GM03348 (cell line): ENCODE data around the gene KCNH5.

ENCODE experiments used
- DNase-seq: peaks from one replicate; pipeline ENCODE4 v3.0.0; 2012; ENCODE audit warnings: low spot score

KCNH5 gene

DNA sequence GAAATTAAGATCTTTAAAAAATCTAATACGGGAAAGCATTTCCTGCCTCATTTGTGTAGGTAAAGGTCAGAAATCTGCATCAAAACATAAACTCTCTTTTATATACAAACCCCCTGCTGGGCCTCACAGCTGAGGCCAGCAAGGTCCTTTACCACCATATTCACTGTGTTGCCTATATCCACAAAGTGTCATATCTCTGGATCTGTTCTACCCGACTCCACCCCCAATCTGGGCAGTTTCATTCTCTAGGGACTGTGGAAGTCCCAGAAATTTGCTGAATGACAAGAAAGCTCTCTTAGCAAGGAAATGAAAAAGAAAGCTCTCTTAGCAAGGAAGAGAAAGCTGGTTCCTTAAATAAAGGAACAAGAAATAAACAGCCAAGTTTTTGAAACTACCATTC lies 301.7 kb downstream of the KCNH5 start:
- no peak for DNase-seq

DNA sequence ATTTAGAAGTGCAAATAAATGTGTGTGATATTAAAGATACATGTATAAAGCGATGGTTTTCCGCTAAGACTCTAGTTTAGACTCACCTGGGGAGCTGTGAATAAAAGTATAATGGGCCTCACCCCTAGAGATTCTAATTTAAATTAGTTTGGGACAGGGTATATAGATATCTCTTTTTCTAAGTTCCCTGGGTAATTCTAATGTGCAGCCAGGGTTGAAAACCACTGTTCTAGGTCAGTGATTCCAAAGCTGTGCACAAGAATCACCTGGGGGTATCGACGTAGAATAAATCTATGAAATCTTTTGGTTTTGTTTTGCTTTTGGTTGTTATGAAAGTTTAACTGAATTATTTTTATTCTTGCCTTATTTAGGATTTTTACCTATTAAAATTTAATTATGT lies 302.1 kb downstream of the KCNH5 start:
- DNase-seq = no peak

DNA sequence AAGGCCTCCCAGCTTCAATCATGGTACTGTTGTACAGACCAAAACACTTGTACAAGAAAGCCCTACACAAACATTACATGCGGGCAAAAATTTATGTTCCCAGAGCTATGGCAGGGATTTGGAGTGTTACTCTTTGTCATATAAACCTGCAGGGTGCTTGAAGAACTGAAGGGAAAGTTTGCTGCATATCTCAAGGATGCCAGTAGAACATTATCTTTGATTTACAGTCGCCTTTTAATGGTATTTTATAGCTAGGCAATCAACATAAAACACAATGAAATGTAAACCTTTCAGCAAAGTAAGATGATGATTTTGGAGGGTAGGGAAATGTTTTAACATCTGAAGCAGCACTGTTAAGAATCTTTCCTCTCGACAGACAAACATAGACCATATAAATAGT lies 305.6 kb downstream of the KCNH5 start:
- no peak for DNase-seq

DNA sequence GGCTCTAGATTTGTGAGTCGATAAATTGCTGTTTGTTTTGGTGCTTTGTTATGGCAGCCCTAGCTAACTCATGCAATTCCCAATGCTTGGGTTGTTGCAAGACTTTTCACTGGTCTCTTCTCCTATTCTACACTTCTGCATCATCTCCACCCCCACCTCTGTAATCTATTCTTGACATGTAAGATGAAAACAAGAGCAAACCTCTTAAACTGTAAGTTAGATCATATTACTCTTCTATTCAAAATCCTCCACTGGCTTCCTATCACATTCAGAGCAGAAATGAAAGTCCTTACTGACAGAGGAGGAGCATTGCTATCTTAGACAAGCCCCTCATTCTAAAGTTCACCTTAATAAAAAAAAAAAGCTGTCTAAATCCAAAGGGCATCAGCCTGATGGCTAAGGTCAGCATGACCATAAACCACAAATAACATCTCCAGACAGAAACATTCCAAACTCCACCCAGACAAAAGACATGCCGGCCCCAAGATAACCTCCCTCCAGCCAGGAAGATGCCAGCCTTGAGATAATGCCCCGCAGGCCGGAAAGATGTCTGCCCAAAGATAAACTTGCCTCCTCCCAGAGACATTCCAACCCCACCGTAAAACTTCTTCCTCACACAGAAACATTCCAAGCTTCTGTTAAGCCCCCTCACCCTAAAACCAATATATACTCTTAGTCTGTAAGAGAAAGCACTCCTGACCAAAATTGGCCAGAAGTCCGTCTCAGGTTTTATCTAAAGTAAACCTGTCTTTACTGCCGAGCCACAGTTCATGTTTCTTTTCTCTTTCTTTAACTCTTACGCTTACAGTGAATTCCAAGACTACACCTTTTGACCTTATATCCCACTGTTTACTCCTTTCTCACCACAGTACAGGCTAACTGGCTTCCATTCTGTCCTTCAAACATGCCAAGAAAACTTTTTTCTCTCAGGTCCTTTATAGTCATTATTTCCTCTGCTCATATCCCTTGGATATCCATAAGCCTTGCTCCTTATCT lies 308.9 kb downstream of the KCNH5 start:
- no peak for DNase-seq

DNA sequence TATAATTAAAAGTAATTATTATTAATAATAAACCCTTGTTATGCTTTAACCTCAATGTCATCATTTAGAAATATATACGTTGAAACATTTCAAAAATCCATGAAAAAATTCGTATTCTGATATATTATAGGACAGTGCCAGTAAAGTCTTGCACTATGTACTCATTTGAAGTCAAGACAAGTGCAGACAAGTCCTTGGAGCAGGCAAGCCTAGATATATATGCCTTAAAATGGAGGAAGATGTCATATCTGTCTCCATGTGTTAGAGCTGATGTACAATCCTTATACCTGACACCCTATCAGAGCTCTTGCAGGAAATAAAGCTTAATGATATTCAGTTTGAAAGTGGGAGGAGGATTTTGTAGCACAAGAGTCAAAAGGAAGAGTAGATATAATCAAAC lies 310.4 kb downstream of the KCNH5 start:
- DNase-seq = no peak

DNA sequence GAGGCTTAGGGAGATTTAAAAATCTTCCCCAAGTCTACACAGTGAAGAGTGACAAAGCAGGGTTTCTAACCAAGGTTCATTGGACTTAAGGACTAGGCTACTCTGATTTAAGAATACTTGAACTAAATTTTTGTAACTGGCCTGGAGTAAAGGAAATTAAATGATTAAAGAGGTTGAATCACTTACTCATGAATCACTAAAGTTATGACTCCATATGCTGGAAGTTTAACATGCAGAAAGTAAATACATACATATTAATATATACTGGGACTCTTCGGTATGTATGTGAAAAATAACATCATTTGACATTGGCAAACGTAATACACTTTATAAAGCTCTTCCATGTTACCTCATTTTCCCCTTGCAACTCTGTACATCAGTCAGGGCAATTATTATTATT lies 322.9 kb downstream of the KCNH5 start:
- no peak for DNase-seq

DNA sequence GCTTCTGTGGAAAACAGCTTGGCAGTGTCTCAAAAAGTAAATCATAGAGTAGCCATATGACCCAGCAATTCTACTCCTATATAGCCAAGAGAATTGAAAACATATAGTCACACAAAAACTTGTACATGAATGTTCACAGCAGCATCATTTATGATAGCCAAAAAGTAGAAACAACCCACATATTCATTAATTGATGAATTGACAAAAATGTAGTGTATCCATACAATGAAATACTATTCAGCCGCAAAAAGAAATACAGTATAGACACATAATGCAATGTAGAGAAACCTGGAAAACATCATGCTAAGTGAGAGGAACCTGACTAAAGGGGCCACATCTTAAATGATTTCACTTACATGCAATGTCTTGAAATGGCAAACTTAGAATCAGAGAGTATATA lies 326.6 kb downstream of the KCNH5 start:
- DNase-seq = no peak

DNA sequence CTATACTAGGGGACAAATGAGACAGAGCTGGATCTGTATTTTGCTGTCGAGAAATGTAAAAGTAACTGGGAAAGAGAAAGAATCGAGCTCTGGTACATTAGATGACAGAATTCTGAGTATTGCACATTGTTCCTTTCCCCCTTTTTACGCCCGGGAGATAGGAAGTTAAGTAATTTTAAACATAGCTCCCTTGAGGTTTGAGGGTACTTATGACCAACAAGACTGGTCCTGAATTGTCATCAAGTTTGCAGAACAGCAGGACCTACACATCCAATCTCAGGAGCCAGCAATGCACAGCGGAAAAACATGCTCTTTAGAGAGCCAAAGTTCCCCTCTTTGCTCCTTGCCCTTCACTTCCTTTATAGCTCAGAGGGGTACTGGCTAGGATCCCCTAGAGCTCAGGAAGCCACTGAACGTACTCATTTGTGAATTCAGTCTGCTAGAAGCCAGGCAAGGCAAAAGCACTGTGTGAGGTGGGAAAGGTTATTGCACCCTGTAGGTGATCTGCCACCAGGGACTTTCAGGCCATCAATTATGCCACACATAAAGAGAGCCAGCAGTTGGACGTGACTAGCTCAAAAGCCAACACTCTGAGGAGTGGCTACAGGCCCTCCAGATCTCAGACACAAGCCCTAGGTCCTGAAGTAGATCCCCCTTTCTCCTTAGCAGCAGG lies 333.8 kb downstream of the KCNH5 start:
- DNase-seq = no peak

DNA sequence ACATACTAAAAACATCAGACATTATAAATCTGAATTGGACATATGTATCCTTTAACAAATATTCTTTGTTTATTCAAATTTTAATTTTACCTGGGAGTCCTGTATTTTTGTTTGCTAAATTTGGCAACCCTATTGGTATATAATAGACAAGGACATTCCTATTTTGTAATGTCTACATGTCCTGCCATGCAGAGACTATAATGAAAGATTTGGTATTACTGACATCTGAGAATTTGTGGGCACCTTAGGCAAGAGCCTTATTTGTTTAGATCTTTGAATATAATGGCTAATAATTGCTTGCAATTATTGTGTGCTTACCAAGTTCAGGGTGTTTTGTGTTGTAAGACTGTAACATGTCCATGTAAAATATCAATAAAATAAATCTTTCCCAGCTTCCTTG lies 334.4 kb downstream of the KCNH5 start:
- no peak for DNase-seq

DNA sequence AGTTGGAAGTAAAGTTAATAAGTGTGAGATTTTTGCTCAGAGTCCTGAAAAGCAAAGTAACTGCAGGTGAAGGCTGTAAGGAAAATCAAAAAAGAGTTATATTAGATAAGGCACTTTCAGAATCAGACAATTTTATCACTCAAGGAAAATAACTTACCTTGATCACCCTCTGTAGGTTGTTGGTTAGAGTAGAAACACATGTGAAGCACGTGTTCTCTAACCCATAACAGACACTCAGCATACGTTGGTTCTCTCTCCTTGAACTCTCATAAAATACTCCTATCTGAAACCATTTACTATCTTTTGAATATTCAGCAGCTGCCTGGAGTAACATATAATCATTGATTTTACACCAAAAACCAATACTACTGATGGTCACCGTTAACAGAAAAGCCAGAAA lies 335.5 kb downstream of the KCNH5 start:
- DNase-seq = no peak

DNA sequence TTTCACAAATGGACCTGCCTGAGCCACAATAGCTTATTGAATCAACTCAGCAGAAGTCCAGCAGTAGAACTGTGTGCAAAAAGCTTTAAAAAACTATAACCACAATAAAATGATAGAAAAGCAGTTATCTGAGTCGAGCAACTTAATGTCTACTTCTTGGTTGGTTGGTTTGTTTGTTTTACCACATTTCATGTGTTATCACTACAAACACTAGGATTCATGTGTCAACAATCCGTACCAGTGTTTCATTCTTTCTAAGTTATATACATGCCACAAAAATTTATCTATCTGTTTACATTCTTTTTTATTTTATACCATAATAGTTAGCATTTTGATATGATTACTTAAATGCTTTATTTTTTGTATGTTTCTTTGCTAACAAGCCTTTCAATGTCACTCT lies 339.0 kb downstream of the KCNH5 start:
- no peak for DNase-seq

DNA sequence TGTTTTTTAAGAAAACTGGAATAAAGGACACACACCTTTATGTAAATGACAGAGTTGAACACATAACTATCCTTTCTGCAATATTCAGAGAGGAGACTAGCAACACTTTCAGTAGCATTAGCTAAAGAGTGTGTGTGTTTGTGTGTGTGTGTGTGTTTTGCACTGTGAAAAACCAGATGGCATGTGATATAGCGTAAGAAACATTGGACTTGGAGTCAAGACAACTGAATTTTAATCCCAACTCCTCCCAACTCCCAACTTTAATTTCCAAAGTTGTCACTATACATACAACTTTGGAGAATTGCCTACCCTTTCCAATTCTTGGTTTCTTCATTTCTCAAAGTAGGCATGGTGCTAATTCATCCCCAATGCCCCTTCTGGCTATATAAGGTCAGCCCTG lies 347.8 kb downstream of the KCNH5 start:
- no peak for DNase-seq

DNA sequence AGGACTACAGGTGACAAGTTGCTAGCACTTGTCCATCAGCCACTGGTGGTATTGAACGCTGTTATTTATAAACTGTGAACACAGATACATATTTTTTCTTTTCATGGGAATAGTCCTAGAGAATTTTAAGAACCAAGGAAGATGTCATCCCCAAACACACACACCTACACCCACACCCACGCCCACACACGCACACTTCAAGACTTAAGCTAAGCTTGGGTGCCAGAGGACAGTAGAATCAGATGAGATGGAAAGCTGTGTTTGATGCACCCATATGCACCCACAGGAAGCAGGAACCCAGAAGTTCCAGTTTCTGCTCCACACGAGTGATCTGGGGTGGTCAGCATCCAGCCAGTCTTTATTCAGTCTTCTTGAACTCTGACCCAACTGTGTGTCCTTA lies 348.3 kb downstream of the KCNH5 start:
- no peak for DNase-seq

DNA sequence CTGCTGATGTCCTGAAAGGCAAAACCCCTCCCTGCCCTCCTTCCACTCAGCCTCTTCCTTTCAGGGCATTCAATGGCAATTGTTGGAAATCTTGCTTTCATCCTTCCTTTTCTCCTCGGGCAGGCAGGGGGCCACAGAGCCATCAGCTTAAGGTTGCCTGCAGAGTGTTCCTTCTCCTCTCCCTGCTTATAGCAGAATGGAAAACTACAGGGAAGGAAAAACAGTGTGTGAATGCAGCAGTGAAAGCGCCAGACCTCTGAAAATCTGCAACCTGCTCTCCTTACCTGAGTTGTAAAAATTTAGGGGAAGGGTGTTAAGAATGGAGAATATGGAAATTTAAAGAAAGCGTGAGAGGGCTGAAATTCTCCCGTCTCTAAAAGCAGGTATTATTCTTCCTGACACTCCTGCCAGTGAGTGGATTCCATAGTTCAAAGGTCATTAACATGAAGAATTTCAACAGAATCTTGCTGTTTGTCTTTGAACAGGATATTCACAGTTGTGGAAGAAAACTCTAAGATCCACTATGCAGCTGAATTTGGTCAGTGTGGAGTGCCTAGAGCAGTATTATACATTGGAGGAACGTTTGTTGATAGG lies 348.8 kb downstream of the KCNH5 start:
- DNase-seq = no peak

DNA sequence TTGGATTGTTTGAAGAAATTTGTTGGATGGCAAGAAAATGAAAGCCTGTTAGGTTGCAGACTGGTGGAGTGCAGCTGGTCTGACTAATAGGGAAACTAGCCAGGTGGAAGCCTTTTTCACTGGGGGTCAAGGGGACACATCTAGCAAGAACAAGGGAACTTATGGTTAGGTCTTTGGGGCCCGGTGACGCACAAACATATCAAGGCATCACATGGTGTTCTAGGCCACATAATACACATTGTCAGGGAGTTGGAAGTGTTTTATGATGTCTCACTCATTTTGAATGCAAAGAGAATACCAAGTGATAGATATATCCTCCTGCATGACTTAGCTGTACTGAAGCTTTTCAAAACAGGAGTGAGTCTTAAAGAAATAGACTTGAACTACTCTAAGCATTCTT lies 351.2 kb downstream of the KCNH5 start:
- no peak for DNase-seq

DNA sequence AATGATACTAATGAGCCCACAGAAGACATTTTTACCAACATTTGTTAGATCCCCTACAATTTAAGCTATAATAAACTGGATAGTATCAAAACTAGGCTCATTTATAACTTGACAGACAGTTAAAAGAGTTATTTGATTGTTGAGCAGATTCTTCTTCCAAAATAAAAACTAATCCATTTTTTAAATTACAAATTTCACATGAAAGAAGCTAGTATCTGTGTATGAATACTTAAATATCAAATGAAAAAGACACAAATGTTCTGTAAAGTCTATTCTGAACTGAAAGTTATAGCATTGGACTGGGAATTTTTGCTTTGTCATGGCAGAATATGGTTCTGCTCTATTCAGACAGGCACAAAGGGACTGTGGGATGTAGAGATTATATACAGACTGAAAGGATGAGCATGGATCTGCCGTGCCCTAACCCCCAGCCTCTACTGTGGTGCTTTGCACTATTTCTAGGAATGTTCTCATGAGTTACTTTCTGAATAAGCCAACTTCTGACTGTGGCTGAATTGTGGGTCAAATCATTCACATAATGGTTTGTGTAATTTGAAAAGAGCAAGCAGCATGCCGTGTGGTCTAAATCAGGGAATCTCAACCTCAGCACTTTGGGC lies 352.7 kb downstream of the KCNH5 start:
- no peak for DNase-seq

DNA sequence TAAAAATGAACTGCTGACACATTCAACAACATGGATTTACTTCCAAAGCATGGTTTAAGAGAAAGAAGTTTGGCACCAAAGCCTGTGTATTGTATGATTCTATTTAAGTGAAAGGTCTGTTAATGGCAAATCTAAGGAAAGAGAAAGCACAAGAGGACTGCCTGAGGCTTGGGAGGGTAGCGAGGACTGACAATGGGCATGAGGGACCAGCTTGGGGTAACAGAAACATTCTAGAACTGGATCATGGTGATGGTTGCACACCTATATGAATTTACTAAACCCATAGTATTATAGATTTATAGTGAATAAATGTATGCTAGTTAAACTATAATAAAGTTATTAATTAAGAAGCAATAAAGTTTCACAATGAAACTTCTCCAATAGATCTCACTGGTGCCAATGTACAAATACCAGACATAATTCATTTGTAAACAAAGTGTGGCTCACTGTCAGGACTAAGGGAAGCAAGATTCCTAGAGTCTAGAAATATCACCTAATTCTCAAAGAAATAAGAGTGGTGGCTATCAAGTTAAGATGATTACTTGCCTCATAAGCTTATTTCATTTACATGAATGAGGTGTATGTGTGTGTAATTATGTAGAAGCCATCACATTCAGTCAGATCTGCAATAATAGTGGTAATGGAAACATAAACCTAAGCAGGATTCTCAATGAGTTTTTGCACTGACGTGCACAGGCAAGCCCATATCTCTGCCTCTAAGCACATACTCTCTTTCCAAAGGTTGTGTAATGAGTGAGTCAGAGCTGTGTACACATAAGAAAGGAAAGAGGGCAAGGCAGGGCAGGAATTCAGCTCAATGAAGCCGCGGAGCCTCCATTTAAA lies 353.4 kb downstream of the KCNH5 start:
- peak; percentile 50 for DNase-seq

DNA sequence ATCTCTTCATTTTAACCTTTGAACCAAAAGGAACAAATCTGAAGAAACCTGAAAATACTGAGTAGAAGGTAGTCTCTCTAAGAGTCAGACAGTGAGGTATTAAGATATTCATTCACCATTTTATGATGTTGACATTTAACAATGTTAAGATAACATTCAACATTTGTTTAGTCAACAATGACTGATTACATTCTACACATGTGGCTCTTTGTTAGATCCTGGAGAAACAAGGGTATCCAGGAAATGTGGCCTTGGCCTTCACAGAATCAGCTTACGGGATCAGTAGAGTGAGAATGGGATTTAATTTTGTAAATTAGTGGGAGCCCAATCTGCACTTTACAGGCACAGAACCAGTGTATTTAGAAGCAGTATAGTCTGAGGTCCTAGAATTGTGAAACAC lies 355.5 kb downstream of the KCNH5 start:
- no peak for DNase-seq

DNA sequence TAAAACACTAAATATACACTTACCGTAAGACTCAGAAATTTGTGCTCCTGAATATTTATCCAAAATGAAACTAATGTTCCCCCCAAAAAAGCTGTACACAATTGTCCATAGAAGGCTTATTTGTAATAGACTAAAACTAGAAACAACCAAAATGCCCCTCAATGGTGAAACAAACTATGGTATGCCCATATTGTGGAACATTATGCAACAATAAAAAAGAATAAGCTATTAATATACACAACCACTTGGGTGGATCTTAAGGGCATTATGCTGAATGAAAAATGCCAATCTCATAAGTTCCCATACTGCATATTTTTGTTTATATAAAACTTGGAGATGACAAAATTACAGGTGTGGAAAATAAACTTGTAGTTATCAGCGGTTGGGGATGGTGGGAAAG lies 357.4 kb downstream of the KCNH5 start:
- no peak for DNase-seq

DNA sequence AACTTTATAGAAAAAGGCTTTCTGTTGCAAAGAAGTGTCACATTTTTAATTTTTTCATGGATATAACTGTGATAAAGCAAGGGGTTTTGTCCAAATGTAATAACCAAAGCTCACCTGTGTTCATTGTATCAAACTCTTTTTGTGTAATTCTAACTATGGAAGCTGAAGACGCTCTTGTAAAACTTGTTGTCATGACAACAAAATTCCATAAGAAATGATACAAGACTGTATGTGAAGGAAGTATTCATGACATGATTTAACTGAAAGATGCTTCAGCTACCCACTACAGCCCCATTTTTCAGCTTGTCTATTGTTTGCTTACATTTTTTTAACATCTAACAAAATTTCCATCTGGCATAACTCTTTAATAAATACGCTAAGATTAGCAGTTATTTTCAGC lies 360.9 kb downstream of the KCNH5 start:
- no peak for DNase-seq

DNA sequence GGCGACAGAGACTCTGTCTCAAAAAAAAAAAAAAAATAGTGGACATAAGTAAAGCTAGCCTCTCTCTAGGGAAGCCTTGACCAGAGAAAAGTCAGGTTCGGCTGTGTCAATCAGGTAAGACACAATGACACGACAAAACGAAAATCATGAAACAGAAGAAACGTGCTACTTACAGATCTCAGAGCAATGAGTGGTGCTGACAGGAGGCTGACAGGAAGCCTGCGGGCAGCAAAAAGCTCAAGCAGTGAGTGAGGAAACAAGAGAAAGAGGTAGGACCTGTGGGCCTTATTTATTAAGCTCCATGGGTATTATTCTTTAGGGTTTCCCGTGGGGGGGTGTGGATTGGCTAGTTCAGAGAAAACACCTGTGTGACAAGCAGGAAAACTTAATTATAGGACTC lies 363.1 kb downstream of the KCNH5 start:
- no peak for DNase-seq
